ENCODE results near the gene FBP2.
"Not testable (repeated sequence)": the region's sequence is repeated elsewhere in the genome, so short reads cannot be mapped to it uniquely, and the experiment has no call there.

Gene FBP2

DNA sequence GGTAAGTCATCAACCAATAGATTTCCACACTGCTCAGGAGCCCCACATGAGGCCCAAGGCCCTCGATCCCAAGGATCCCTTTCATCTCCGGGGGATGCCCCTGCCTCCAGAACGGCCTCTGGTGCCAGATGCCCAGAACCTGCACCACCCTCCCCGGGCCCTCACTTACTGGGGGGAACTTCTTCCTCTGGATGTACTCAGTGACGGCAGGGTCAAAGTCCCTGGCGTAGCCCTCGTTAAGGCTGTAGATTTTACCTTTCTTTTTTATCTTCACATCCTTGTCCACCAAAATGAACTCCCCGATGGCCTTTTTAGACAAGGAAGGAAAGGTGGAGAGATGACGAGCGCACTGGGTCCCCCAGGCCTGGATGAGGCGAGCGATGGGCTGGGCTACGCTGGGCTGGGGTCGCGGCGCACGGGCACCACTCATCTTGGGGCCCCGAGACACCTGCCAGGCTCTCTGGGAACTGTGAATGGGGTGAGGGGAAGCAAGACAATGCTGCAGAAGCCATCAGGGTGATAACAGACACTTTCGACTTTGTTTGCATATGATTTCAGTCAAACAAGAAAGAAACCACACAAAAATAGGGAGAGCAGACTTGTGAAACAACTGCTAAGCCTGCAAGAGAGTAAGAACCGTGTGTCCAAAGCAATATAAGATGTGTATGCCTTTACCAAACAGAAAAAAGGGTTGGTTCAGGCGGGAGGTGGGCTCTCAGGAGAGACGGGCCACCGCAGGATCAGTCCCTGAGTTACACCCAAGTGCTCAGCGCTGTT is 13.2 kb upstream of the FBP2 start:
- no peak for DNase-seq

DNA sequence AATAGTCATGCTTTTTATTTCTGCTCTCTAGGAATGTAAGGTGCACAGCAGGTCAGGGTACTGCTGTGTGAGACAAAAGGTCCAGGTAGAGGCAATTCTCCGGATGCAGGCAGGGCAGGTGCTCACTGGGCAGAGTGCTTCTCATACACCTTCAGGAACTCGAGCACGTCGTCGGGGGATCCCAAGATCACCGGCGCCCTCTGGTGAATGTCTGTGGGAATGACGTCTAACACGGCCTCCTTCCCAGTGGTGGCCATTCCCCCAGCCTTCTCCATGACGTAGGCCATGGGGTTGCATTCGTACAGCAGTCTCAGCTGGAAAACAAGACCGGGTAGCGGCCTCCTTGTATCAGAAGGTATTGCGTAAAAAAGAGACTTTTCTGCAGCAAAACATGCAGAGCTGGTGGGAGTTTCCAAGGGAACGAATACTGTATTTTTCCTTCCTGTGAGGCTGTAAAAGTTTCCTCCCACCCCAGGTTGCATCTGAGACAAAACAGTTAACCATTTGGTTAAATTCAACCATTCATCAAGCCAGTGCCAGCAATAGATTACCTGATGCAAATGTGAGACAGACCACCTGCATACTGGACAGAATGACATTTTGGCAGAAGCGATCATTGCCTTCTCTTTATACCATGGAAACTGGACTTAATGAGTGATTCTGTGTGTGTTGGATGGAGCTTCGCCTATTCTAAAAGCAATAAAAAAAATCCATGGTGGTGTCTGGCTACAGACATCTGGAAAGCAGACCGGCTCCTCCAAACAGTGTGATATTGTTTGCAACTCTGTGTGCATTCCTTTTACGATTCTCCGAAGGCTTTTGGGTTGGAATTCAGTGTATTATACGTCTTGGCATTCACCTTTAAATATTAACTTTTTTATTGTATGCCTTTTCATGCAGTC is 9.9 kb upstream of the FBP2 start:
- peak; percentile 41 for DNase-seq

GRCh38 chr9:94602666-94603065 is 9.0 kb upstream of the FBP2 start:
- DNase-seq = no peak

DNA sequence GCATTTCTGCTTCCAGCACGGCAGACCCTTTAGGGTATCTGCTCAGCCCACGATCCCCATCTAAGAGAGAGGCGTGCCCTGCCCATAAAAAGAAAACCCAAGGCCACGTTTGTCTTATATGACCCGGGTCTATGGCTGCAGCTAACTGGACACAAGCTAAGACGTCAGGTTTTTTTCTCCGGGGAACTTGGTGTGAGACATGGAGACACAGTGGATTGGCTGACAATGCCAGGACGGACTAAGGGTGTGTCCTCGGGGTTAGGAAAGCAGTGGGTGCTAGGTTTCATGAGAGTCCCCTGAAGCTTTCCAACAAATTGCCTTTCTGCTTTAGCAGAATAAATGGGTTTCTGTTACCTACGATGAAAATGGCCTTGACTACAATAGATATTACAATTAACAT is 7.1 kb upstream of the FBP2 start:
- DNase-seq = no peak

DNA sequence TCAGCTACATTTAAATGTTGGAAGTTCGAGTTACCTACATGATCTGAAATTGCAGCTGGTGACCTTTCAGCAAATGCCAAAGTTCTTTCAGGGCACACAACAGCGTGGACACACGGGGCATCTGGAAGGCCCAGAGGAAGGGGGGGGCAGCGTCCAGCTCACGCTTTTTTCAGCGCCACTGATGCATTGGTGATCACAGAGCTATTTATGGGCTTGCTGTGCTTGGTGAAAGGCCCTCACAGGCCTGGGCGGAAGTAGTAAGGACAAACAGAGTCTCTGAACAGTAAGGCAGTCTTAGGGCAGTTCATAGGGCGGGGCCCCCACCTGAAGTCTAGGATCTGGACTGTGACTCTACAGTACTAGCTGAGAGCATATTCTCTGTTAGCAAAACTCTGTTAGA is 6.6 kb upstream of the FBP2 start:
- no peak for DNase-seq

- no peak for DNase-seq
Measured at GRCh38 chr9:94599102-94599501, 5.5 kb upstream of the FBP2 start.

GRCh38 chr9:94592683-94593082 is 941 bp downstream of the FBP2 start:
- DNase-seq = not testable (repeated sequence)

GRCh38 chr9:94591876-94592275 is 1.7 kb downstream of the FBP2 start:
- DNase-seq = no peak

DNA sequence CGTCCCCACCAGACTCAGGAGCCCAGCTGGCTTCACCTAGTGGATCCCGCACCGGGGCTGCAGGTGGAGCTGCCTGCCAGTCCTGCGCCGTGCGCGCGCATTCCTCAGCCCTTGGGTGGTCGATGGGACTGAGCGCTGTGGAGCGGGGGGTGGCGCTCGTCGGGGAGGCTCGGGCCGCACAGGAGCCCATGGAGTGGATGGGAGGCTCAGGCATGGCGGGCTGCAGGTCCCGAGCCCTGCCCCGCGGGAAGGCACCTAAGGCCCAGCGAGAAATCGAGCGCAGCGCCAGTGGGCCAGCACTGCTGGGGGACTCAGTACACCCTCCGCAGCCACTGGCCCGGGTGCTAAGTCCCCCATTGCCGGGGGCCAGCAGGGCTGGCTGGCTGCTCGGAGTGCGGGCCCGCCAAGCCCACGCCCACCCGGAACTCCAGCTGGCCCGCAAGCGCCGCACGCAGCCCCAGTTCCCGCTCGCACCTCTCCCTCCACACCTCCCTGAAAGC is 2.5 kb downstream of the FBP2 start:
- DNase-seq = not testable (repeated sequence)

DNA sequence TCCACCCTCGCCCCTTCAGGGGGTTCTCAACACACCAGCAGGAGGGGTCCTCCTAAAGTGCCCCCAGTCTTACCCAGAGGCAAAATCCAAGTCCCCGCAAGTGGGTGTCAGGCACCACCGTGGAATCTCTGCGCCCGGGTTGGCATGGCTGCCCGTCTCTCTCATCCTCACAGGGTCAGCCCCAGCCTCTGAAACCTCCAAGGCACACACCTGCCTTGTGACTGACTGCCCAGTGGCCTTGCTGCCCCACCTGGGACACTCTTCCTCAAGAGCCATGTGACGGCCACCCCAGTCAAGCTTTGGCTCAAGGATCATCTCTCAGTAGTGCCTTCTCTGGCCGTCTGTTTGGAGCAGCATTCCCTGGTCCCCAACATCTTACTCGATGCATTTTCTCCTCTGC is 4.9 kb downstream of the FBP2 start:
- DNase-seq = no peak

DNA sequence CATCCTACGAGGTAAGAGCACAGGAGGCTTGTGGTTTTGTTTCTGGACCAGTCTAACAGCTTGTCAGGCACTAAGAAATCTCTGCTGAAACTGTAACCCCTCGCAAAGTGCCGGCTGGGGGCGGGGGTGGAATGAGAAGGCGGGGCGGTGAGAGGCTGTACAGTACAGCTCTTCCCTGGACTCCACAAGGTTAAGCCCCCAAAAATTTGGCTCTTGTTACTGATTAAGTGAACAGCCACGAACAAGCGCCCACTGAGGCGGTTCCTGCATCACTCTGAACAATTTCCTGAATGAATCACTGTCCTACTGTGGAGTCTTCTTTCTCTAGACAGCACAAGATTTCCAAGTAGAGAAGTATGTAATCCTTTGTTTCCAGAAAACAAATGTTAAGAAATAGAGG is 6.8 kb downstream of the FBP2 start:
- no peak for DNase-seq

- no peak for DNase-seq
Measured at GRCh38 chr9:94586316-94586715, 7.3 kb downstream of the FBP2 start.

GRCh38 chr9:94584555-94584954 is 9.1 kb downstream of the FBP2 start:
- no peak for DNase-seq

- no peak for DNase-seq
Measured at GRCh38 chr9:94581728-94582127, 11.9 kb downstream of the FBP2 start.

DNA sequence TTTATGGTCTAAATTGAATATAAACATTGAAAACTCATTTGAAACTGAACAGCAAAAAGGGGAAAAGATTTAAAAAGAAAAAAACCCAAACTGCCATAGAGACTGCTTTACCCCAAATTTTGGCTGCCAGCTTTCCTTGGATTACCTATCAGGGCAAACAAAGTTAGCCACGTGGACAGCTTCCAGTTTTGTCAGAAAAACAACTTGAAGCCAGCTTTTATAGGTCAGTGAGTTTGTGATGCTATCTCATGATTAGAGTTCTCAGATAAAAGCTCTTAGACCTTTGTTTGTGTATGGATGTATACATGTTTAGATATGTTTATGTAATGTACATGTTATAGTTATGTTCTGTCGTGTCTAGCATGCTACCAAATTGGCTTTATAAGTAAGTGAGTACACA is 16.1 kb downstream of the FBP2 start:
- no peak for DNase-seq

DNA sequence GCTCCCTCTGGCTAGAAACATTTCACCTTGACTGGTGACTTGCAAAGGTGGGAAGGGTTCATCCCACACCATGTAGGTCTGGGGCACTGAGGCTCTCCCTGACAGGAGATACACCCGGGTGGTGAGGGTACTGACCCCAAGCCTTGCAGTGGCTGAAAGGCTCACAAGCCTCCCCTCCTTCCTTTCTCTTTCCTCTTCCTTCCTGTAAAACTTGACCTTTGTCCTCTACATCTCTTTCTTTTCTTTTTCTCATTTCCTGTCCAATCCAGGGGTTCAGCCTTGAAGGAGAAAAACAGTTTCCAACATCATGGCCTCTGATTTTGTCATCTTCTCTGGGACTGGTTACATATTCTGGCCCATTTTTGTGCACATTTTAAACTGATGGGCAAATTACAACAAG is 16.6 kb downstream of the FBP2 start:
- DNase-seq = no peak

DNA sequence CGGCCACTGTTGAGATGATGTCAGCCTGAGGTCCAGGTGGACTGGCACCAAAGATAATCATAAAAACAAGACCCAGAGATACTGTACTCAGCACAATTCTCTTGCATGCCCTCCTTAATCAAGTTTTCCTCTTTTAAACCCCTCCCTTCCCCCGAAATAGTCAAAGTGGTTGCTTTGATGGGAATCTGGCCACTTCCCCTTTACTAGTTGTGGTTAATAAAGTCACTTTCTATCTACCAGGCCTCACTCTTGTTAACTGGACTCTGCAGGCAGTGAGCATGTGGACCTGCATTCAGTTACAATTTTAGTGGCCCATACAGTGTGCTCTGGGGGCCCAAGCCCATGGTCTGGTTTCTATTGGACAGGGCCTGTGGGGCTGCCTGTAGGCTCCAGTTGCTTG is 17.5 kb downstream of the FBP2 start:
- no peak for DNase-seq

GRCh38 chr9:94568972-94569712 is 24.5 kb downstream of the FBP2 start:
- no peak for DNase-seq

GRCh38 chr9:94568250-94568889 is 25.3 kb downstream of the FBP2 start:
- DNase-seq = no peak

DNA sequence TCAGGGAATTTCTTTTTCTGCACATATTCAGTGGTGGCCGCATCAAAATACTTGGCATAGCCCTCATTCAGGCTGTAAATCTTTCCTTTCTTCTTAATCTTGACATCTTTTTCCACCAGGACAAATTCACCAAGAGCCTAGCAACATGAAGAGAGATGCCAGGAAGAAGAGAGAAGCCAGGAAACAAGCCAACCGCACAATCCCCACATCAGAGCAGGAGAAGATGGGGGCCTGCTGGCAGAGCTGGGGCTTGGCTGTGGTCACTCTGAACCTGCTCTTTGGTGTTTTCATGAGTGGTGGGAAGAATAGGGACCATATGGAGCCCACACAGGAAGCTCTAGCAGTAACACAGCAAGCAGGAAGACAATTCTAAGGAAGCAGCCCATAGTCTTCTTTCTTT is 26.4 kb downstream of the FBP2 start:
- no peak for DNase-seq

GRCh38 chr9:94566550-94566949 is 27.1 kb downstream of the FBP2 start:
- no peak for DNase-seq

DNA sequence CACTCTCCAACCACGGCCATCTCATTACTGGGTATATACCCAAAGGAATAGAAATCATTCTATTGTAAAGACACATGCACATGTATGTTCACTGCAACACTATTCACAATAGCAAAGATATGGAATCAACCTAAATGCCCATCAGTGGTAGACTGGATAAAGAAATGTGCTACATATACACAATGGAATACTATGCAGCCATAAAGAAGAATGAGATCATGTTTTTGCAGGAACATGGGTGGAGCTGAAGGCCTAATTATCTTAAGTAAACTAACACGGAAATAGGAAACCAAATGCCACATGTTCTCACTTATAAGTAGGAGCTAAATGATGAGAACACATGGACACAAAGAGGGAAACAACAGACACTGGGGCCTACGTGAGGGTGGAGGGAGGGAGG is 29.3 kb downstream of the FBP2 start:
- DNase-seq = not testable (repeated sequence)

DNA sequence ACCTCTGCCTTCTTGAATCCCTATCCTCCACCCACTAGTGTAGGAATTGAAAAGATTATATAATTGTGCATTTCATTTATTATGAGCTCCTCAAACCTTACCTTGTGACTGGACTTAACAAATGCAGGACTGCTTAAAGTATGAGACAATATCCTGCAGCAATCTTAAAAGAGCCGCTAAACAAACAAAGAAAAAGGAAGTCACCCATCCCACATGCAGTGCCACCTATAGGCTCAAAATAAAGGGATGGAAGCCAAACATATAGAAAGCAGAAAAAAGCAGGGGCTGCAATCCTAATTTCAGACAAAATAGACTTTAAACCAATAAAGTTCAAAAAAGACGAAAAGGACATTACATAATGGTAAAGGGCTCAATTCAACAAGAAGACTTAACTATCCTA is 30.1 kb downstream of the FBP2 start:
- DNase-seq = no peak

Data from effector CD4-positive, alpha-beta T cell (primary cell).